Measurements from ENCODE around the gene PSEN1. TPM values are rescaled to one million over a fixed set of nuclear protein-coding genes. Genes with fewer than 3 reads are reported as not detected.
"Not testable (repeated sequence)": the region's sequence is repeated elsewhere in the genome, so short reads cannot be mapped to it uniquely, and the experiment has no call there.

Gene PSEN1
- total RNA-seq, 1 donor = 45.4 TPM

GRCh38 chr14:73180385-73180805 lies 44.1 kb downstream of the PSEN1 start:
- H3K9me3 ChIP-seq (ENCODE audit: low read depth, low read length) = no peaks in the 10 kb centered on the region
- no peaks in the 10 kb centered on the region for H3K27me3 ChIP-seq (ENCODE audit: insufficient read depth, low read length)
- H3K4me3 ChIP-seq (ENCODE audit: low read length) = no peak overlapping the region
- peaks cover 40% of the 10 kb centered on the region for H3K4me1 ChIP-seq (ENCODE audit: insufficient read depth, low read length)

GRCh38 chr14:73180969-73181368 lies 44.7 kb downstream of the PSEN1 start:
- H3K27me3 ChIP-seq (ENCODE audit: insufficient read depth, low read length) = not testable (repeated sequence)

GRCh38 chr14:73188501-73188911 lies 52.2 kb downstream of the PSEN1 start:
- H3K27me3 ChIP-seq (ENCODE audit: insufficient read depth, low read length) = no peaks in the 10 kb centered on the region
- no peaks in the 10 kb centered on the region for H3K9me3 ChIP-seq (ENCODE audit: low read depth, low read length)
- no peaks in the 10 kb centered on the region for H3K4me1 ChIP-seq (ENCODE audit: insufficient read depth, low read length)

More at GRCh38 chr14:73180969-73181368, 44.7 kb downstream of the PSEN1 start:
- H3K4me3 ChIP-seq (ENCODE audit: low read length); H3K9me3 ChIP-seq (ENCODE audit: low read depth, low read length): not testable (repeated sequence)
- peaks cover 38% of the 10 kb centered on the region for H3K4me1 ChIP-seq (ENCODE audit: insufficient read depth, low read length)

GRCh38 chr14:73189651-73190050 lies 53.3 kb downstream of the PSEN1 start:
- Histone ChIP-seq H3K4me3 (ENCODE audit: low read length) (no peak overlapping the region), H3K9me3 (ENCODE audit: low read depth, low read length) (no peaks in the 10 kb centered on the region), H3K4me1 (ENCODE audit: insufficient read depth, low read length) (no peaks in the 10 kb centered on the region), H3K27me3 (ENCODE audit: insufficient read depth, low read length) (no peaks in the 10 kb centered on the region)

More at GRCh38 chr14:73188501-73188911, 52.2 kb downstream of the PSEN1 start:
- no peak overlapping the region for H3K4me3 ChIP-seq (ENCODE audit: low read length)

- H3K4me3 ChIP-seq (ENCODE audit: low read length) = no peak overlapping the region
- H3K4me1 ChIP-seq (ENCODE audit: insufficient read depth, low read length) = no peaks in the 10 kb centered on the region
- no peaks in the 10 kb centered on the region for H3K9me3 ChIP-seq (ENCODE audit: low read depth, low read length)
- no peaks in the 10 kb centered on the region for H3K27me3 ChIP-seq (ENCODE audit: insufficient read depth, low read length)
These were observed 55.1 kb downstream of the PSEN1 start for GRCh38 chr14:73191441-73191840.

GRCh38 chr14:73194306-73194705 lies 58.0 kb downstream of the PSEN1 start:
- H3K9me3 ChIP-seq (ENCODE audit: low read depth, low read length); H3K27me3 ChIP-seq (ENCODE audit: insufficient read depth, low read length); H3K4me3 ChIP-seq (ENCODE audit: low read length); H3K4me1 ChIP-seq (ENCODE audit: insufficient read depth, low read length): not testable (repeated sequence)

- no peaks in the 10 kb centered on the region for H3K4me1 ChIP-seq (ENCODE audit: insufficient read depth, low read length)
- H3K27me3 ChIP-seq (ENCODE audit: insufficient read depth, low read length) = no peaks in the 10 kb centered on the region
- H3K4me3 ChIP-seq (ENCODE audit: low read length) = no peak overlapping the region
- H3K9me3 ChIP-seq (ENCODE audit: low read depth, low read length) = no peaks in the 10 kb centered on the region
These were observed 61.9 kb downstream of the PSEN1 start for GRCh38 chr14:73198253-73198652.

GRCh38 chr14:73203527-73203926 lies 67.2 kb downstream of the PSEN1 start:
- Histone ChIP-seq H3K27me3 (ENCODE audit: insufficient read depth, low read length) (no peaks in the 10 kb centered on the region), H3K4me1 (ENCODE audit: insufficient read depth, low read length) (no peaks in the 10 kb centered on the region), H3K4me3 (ENCODE audit: low read length) (no peak overlapping the region), H3K9me3 (ENCODE audit: low read depth, low read length) (no peaks in the 10 kb centered on the region)

- H3K27me3 ChIP-seq (ENCODE audit: insufficient read depth, low read length) = no peaks in the 10 kb centered on the region
- no peaks in the 10 kb centered on the region for H3K4me1 ChIP-seq (ENCODE audit: insufficient read depth, low read length)
- H3K4me3 ChIP-seq (ENCODE audit: low read length) = no peak overlapping the region
- no peaks in the 10 kb centered on the region for H3K9me3 ChIP-seq (ENCODE audit: low read depth, low read length)
These were observed 71.3 kb downstream of the PSEN1 start for GRCh38 chr14:73207615-73208014.

GRCh38 chr14:73208390-73208789 lies 72.1 kb downstream of the PSEN1 start:
- Histone ChIP-seq H3K4me3 (ENCODE audit: low read length) (no peak overlapping the region), H3K27me3 (ENCODE audit: insufficient read depth, low read length) (no peaks in the 10 kb centered on the region), H3K9me3 (ENCODE audit: low read depth, low read length) (no peaks in the 10 kb centered on the region), H3K4me1 (ENCODE audit: insufficient read depth, low read length) (no peaks in the 10 kb centered on the region)

- H3K27me3 ChIP-seq (ENCODE audit: insufficient read depth, low read length) = no peaks in the 10 kb centered on the region
- H3K9me3 ChIP-seq (ENCODE audit: low read depth, low read length) = no peaks in the 10 kb centered on the region
- H3K4me1 ChIP-seq (ENCODE audit: insufficient read depth, low read length) = no peaks in the 10 kb centered on the region
- H3K4me3 ChIP-seq (ENCODE audit: low read length) = no peak overlapping the region
These were observed 72.5 kb downstream of the PSEN1 start for GRCh38 chr14:73208846-73209245.

GRCh38 chr14:73209953-73210352 lies 73.6 kb downstream of the PSEN1 start:
- Histone ChIP-seq H3K9me3 (ENCODE audit: low read depth, low read length) (no peaks in the 10 kb centered on the region), H3K4me1 (ENCODE audit: insufficient read depth, low read length) (no peaks in the 10 kb centered on the region), H3K27me3 (ENCODE audit: insufficient read depth, low read length) (no peaks in the 10 kb centered on the region), H3K4me3 (ENCODE audit: low read length) (no peak overlapping the region)

- H3K4me1 ChIP-seq (ENCODE audit: insufficient read depth, low read length) = no peaks in the 10 kb centered on the region
- H3K4me3 ChIP-seq (ENCODE audit: low read length) = no peak overlapping the region
- H3K27me3 ChIP-seq (ENCODE audit: insufficient read depth, low read length) = no peaks in the 10 kb centered on the region
- H3K9me3 ChIP-seq (ENCODE audit: low read depth, low read length) = no peaks in the 10 kb centered on the region
These were observed 75.1 kb downstream of the PSEN1 start for GRCh38 chr14:73211251-73212040.

- Histone ChIP-seq H3K9me3 (ENCODE audit: low read depth, low read length) (no peaks in the 10 kb centered on the region), H3K4me1 (ENCODE audit: insufficient read depth, low read length) (no peaks in the 10 kb centered on the region), H3K27me3 (ENCODE audit: insufficient read depth, low read length) (no peaks in the 10 kb centered on the region), H3K4me3 (ENCODE audit: low read length) (no peak overlapping the region)
These were observed 79.7 kb downstream of the PSEN1 start for GRCh38 chr14:73216030-73216429.

- Histone ChIP-seq H3K4me1 (ENCODE audit: insufficient read depth, low read length) (no peaks in the 10 kb centered on the region), H3K27me3 (ENCODE audit: insufficient read depth, low read length) (no peaks in the 10 kb centered on the region), H3K9me3 (ENCODE audit: low read depth, low read length) (no peaks in the 10 kb centered on the region), H3K4me3 (ENCODE audit: low read length) (no peak overlapping the region)
These were observed 81.1 kb downstream of the PSEN1 start for GRCh38 chr14:73217411-73217810.

GRCh38 chr14:73220061-73220460 lies 83.8 kb downstream of the PSEN1 start:
- Histone ChIP-seq H3K27me3 (ENCODE audit: insufficient read depth, low read length) (no peaks in the 10 kb centered on the region), H3K4me3 (ENCODE audit: low read length) (no peak overlapping the region), H3K4me1 (ENCODE audit: insufficient read depth, low read length) (no peaks in the 10 kb centered on the region), H3K9me3 (ENCODE audit: low read depth, low read length) (no peaks in the 10 kb centered on the region)
